Cerebellar cortex (tissue), 1 donor: ENCODE data around the gene HACD1.
"Not testable (repeated sequence)": the region's sequence is repeated elsewhere in the genome, so short reads cannot be mapped to it uniquely, and the experiment has no call there.

Experiments used
- DNase-seq: peaks from one replicate; pipeline ENCODE4 v3.0.0-alpha.2; 2015; ENCODE audit warnings: low spot score

The HACD1 gene

DNA sequence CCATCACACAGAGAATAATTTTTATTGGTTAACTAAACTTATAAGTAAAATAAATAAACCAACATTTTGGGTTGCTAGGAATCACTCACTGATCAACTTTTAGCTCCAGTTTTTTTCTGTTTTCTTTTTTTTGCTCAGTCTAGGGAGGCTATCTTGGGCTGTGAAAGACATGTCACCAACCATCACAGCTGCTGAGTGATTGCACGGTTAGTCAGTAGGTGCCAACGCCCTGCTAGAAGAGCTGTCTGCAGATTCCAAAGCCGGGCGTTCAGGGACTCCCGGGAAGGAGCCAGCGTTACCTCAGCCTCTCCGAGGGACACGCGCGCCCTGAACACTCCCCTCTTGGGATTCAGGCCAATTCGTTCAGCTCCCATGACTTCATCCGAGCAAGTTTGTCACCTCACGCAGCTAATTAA is 26.2 kb upstream of the HACD1 start:
- DNase-seq = no peak

DNA sequence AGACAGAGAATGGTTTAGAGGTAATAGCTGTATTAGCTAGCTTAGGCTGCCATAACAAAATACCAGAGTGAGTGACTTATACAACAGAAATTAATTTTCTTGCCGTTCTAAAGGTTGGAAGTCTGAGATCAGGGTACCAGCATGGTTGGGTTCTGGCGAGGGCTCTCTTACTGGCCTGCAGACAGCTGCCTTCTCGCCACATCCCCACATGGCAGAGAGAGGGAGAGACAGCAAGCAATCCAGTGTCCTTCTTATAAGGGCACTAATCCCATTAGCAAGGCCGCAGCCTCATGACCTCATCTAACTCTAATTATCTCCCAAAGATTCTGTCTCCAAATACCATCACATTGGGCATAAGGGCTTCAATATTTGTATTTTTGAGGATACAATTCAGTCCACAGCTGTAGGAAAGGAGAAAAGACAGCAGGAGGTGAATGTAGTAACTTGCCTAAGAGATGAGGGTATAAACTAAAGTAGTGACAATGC is 23.2 kb upstream of the HACD1 start:
- no peak for DNase-seq

DNA sequence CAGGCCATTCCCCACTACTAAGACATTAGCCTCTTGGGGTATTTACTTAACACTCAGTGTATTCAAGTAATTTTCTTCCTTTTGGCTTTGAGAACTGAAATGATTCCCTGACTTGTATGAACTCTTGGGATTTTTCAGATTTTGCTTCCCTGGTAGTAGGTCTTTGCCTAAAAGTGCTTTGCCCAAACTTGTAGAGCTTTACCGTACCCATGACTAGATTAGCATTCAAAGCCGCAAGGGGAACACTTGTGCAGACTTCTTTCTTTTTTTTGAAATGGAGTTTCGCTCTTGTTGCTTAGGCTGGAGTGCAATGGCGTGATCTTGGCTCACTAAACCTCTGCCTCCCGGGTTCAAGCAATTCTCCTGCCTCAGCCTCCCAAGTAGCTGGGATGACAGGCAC is 20.7 kb upstream of the HACD1 start:
- DNase-seq = no peak

- no peak for DNase-seq
Measured at GRCh38 chr10:17633353-17633752, 16.2 kb upstream of the HACD1 start.

DNA sequence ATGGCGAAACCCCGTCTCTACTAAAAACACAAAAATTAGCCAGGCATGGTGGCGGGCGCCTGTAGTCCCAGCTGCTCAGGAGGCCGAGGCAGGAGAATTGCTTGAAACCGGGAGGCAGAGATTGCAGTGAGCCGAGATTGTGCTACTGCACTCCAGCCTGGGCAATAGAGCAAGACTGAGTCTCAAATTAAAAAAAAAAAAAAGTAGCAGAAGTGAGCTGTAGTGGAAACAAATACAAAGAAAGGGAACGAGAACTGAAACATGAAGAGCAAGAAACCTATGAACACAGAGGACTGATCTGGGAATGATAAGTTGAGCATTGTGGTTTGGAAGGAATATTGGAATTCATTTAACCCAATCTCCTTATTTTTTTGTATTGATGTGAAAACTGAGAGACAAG is 15.4 kb upstream of the HACD1 start:
- not testable (repeated sequence) for DNase-seq

DNA sequence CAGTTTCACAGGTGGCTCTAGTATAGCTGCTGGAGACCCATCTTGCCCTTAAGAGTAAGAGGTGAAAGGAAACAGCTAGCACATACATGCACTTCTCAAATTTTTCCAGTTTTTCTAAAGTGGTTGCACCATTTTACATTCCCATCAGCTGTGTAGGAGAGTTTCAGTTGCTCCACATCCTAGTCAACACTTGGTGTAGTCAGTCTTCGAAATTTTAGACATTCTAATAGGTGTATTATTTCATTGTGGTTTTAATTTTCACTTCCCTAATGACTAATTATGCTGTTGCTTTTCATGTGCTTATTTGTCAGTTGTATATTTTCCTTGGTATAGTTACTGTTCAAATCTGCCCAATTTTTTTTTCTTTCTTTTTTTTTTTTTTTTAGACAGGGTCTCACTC is 9.5 kb upstream of the HACD1 start:
- no peak for DNase-seq

DNA sequence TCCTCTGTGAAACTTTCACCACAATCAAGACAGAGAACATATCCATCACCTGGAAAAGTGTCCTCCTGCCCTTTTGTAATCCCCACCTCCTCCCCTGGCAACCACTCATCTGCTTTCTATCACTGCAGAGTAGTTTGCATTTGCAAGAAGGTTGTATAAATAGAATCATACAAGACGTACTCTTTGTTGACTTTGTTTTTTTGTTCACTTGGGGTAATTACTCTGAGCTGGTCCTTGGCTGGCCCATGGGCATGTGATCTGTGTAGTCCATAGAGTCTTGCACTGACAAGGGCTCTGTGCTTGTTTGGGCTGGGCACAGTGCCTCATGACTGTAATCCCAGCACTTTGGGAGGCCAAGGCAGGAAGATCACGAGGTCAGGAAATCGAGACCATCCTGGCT is 7.8 kb upstream of the HACD1 start:
- DNase-seq = no peak

- no peak for DNase-seq
Measured at GRCh38 chr10:17622061-17622460, 4.9 kb upstream of the HACD1 start.

- DNase-seq = peak; percentile 55
Measured at GRCh38 chr10:17616403-17617030, 657 bp downstream of the HACD1 start.

GRCh38 chr10:17609523-17610079 is 7.6 kb downstream of the HACD1 start:
- no peak for DNase-seq

DNA sequence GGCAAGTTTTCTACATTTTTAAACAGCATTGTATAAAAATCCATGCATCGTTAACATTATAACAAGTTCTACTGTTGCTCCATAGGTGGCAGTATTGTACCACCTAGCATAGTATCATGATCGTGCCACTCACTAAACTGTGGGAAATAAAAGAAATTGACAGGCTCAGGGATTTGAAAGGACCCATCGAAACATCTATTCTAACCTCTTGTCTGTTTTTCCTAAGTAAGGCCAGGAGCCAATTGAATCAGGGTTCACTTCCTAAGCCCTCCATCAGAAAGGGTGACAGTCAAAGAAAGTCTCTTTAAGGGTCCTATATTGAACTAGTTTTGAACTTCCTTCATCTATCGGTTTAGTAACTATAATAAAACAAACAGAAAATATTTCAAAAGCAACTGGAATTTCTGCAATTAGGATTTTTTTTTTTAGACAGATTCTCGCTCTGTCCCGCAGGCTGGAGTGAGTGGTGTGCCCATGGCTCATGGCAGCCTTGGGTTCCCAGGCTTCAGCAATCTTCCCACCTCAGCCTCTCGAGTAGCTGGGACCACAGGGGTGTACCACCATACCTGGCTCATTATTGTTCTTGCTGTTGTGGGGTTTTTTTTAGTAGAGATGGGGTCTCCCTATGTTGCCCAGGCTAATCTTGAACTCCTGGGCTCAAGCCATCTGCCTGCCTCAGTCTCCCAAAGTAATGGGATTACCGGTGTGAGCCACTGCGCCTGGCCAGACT is 9.4 kb downstream of the HACD1 start:
- DNase-seq = peak; percentile 83

GRCh38 chr10:17607060-17607459 is 10.1 kb downstream of the HACD1 start:
- DNase-seq = no peak

- no peak for DNase-seq
Measured at GRCh38 chr10:17606547-17607040, 10.6 kb downstream of the HACD1 start.

GRCh38 chr10:17605936-17606335 is 11.2 kb downstream of the HACD1 start:
- DNase-seq = no peak

DNA sequence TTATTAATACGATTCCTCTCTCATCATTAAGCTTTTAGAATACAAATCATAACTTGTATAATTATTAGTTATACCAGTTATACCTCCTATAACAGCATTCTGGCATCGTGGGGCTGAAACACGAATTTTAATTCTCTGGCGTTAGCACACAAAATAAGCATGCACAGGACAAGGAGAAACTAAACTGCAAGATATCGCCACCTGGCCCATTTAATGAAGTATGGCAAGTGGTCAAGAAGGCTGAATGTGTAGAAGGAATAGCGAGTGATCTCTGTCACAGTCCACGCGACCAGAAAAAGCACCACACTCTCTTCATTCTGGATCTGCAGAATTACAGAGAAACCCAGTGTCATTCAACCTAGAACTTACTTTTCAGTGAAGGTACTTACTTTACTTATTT is 18.1 kb downstream of the HACD1 start:
- peak; percentile 69 for DNase-seq

DNA sequence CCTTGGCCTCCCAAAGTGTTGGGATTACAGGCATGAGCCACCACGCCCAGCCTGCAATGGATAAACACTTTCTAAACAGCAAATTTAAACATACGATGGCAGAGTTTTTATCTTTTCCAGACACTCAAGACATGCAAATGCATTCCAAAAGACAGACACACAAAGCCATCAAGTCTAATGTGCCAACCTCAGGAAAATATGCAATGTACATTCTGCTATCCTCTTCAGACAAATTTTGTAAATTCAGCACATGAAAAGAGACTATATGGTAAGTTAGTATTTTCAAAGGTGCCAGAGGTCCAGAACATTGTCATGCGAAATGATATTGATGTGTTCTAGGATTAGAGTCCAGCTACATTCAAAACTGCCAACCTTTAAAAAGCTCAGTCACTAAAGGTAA is 19.8 kb downstream of the HACD1 start:
- DNase-seq = no peak

GRCh38 chr10:17590969-17591645 is 26.1 kb downstream of the HACD1 start:
- no peak for DNase-seq

DNA sequence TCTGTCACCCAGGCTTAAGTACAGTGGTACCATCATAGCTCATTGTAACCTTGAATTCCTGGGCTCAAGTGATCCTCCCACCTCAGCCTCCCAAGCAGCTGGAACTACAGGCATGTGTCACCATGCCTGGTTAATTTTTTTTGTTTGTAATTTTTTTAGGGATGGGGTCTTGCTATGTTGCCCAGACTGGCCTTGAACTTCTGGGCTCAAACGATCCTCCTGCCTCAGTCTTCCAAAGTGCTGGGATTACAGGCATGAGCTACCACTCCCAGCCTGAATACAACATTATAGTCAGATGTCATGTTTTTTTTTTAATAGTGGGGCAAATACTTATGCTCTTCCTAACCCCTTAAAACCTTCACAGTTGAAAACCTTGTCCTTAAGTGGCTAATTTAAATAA is 27.9 kb downstream of the HACD1 start:
- not testable (repeated sequence) for DNase-seq

- DNase-seq = no peak
Measured at GRCh38 chr10:17588420-17588819, 28.8 kb downstream of the HACD1 start.

DNA sequence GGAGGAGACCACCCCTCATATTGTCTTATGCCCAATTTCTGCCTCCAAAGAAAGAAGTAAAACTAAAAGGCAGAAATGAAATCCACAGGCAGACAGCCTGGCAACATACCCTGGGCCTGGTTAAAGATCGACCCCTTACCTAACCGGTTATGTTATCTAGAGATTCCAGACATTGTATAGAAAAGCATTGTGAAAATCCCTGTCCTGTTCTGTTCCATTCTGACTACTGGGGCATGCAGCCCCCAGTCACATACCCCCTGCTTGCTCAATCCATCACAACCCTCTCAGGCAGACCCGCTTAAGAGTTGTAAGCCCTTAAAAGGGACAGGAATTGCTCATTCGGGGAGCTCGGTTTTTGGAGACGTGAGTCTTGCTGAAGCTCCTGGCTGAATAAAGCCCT is 29.9 kb downstream of the HACD1 start:
- not testable (repeated sequence) for DNase-seq

DNA sequence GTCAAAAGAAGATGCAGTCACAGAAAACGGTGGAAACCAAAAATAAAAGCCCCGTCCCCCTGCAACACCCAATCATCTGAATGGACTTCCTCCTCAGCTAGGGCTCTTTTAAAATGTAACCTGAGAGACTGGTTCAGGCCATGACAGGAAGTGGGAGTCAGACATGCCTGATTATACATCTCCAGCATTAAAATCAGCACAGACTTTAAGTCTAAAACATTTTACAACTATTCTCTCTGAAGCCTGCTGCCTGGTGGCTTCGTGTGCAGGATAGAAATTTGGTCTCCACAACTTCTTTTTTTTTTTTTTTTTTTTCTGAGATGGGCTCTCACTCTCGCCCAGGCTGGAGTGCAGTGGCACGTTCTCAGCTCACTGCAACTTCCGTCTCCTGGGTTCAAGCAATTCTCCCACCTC is 30.3 kb downstream of the HACD1 start:
- DNase-seq = no peak

DNA sequence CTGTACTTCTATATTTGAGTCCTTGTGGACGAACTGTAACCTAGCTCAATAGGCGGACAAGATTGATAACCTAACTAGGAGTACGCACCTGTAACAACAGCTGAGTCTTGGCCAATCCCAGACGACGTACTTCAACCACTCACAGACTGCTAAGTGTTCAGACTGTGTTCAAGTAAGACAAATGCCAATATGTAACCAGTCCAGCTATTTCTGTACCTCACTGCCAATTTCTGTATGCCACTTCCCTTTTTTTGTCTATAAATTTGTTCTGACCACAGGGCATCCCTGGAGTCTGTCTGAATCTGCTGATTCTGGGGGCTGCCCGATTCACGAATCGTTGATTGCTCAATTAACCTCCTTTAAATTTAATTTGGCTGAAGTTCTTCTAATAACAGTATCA is 32.2 kb downstream of the HACD1 start:
- DNase-seq = no peak

- no peak for DNase-seq
Measured at GRCh38 chr10:17580885-17581284, 36.3 kb downstream of the HACD1 start.
